HG03565 (cell line): ENCODE measurements around the gene MEX3D.

Source experiments
- ATAC-seq: cut with Tn5 transposase; IDR thresholded peaks from one replicate; pipeline ENCODE4 v1.9.1; 2021; ENCODE audit warnings: mild to moderate bottlenecking, moderate library complexity; ENCODE audit not compliant: unreplicated experiment

Gene MEX3D

GRCh38 chr19:1505991-1506881, 61.9 kb downstream of the MEX3D start:
- no peak for ATAC-seq

DNA sequence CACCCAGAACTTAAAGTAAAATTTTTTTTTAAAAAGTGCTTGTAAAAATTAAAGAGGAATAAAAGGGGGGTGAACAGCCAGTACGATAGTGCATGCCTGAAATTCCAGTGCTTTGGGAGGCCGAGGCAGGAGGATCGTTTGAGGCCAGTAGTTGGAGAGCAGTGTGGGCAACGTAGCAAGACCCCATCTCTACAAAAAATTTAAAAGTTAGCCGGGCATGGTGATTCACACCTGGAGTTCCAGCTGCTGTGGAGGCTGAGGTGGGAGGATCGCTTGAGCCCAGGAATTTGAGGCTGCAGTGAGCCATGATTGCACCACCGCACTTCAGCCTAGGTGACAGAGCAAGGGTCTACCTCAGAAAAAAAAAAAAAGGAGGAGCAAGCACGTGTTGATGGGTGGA, 63.1 kb downstream of the MEX3D start:
- no peak for ATAC-seq
